Activated CD4-positive, alpha-beta T cell treated with anti-CD3 and anti-CD28 coated beads, Interleukin-10, Interleukin-2, amounts not matched to agents 100 ng/mL and 50 ng/mL, durations not matched to agents 16 hours and 8 hours (primary cell): ENCODE results near the gene RGS16.

Source experiments
- DNase-seq: peaks from one replicate; pipeline ENCODE4 v3.0.0-alpha.2; 2020

RGS16 gene

GRCh38 chr1:182607566-182607965, 3.4 kb upstream of the RGS16 start:
- DNase-seq, result no peak

GRCh38 chr1:182603646-182604174, 479 bp downstream of the RGS16 start:
- no peak for DNase-seq

GRCh38 chr1:182602935-182603645, 1.1 kb downstream of the RGS16 start:
- peak; percentile 73 for DNase-seq

- no peak for DNase-seq
Observed at GRCh38 chr1:182601913-182602312, 2.3 kb downstream of the RGS16 start.

- peak; percentile 82 for DNase-seq
Observed at GRCh38 chr1:182601416-182601786, 2.8 kb downstream of the RGS16 start.

- no peak for DNase-seq
Observed at GRCh38 chr1:182600745-182601415, 3.3 kb downstream of the RGS16 start.

GRCh38 chr1:182600036-182600713, 4.0 kb downstream of the RGS16 start:
- DNase-seq, result no peak

- peak; percentile 27 for DNase-seq
Observed at GRCh38 chr1:182599339-182599738, 4.8 kb downstream of the RGS16 start.

GRCh38 chr1:182598296-182598695, 5.9 kb downstream of the RGS16 start:
- DNase-seq, result no peak

- no peak for DNase-seq
Observed at GRCh38 chr1:182596934-182597333, 7.3 kb downstream of the RGS16 start.

- DNase-seq, result peak; percentile 62
Observed at GRCh38 chr1:182595641-182596240, 8.4 kb downstream of the RGS16 start.

GRCh38 chr1:182589931-182590330, 14.3 kb downstream of the RGS16 start:
- no peak for DNase-seq

GRCh38 chr1:182589520-182589919, 14.7 kb downstream of the RGS16 start:
- no peak for DNase-seq

- peak; percentile 70 for DNase-seq
Observed at GRCh38 chr1:182588500-182589396, 15.4 kb downstream of the RGS16 start, which contains the start of gene RNASEL. Gene RNASEL, minus strand, starts transcription at chr1:182589256. Its CDS starts 2,450 bp downstream, at chr1:182586806.

- DNase-seq, result no peak
Observed at GRCh38 chr1:182587666-182588499, 16.3 kb downstream of the RGS16 start.

GRCh38 chr1:182587093-182587492, 17.1 kb downstream of the RGS16 start:
- DNase-seq, result no peak

GRCh38 chr1:182586380-182586779, 17.8 kb downstream of the RGS16 start:
- no peak for DNase-seq

- no peak for DNase-seq
Observed at GRCh38 chr1:182584746-182585145, 19.4 kb downstream of the RGS16 start.

- no peak for DNase-seq
Observed at GRCh38 chr1:182580736-182581135, 23.5 kb downstream of the RGS16 start.

- no peak for DNase-seq
Observed at GRCh38 chr1:182575540-182576149, 28.5 kb downstream of the RGS16 start.

GRCh38 chr1:182574156-182574555, 30.0 kb downstream of the RGS16 start:
- DNase-seq, result no peak
